Measurements from ENCODE around the gene KNCN. TPM values are rescaled to one million over a fixed set of nuclear protein-coding genes. Genes with fewer than 3 reads are reported as not detected.

Gene KNCN
- total RNA-seq, 1 experiment from 2014 or later, result 0.12 TPM

DNA sequence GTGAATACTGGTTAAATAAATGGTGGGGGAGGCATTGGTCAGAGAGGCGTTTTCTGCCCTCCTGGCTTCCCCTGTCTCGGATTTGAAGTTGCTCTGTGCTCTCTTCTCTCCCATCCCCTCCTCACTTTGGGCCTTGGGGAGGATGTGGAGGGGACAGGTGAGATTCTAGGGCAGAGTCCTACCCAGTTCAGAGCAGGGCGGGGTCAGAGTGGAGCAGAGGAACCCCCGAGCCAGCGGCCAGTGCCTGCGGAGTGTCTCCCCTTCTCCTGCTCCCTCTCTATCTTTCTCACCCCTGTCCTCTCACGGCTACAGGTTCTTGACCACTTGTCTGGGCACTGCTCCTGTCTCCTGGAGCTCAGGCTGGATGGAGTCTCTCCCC is 8.1 kb downstream of the KNCN start:
- peaks cover 19% of the 10 kb centered on the region for H3K27me3 ChIP-seq
- DNase-seq, result no peak
- no peaks in the 10 kb centered on the region for H3K9me3 ChIP-seq (replicated peaks)
- no peaks in the 10 kb centered on the region for H3K4me1 ChIP-seq
- no peaks in the 10 kb centered on the region for H3K36me3 ChIP-seq
- no peak overlapping the region for H3K27ac ChIP-seq
- no peak overlapping the region for H3K4me3 ChIP-seq

DNA sequence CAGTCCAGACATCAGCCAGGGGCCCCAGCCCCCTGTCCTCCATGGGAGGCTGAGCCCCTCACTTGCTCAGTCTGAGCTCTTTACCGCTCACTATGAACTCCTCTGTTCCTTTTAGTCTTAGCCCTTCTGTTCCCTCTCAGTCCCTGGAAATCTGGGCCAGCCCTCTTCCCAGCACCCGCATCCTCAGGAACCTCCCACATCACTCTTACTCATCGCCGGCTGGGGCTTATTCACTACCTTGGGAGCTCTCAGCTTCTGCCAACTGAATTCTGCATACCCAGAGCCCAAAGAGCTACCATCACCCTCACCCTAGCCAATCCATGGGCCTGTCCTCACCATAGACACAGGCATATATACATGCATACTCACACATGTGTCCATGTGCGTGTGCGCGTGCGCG is 11.5 kb downstream of the KNCN start:
- DNase-seq, result no peak
- no peaks in the 10 kb centered on the region for H3K36me3 ChIP-seq
- peaks cover 8% of the 10 kb centered on the region; the same call in 1 of the 2 replicates for H3K9me3 ChIP-seq (replicated peaks)
- H3K27me3 ChIP-seq, result peaks cover 11% of the 10 kb centered on the region
- H3K4me3 ChIP-seq, result no peak overlapping the region
- no peaks in the 10 kb centered on the region for H3K4me1 ChIP-seq
- H3K27ac ChIP-seq, result no peak overlapping the region

GRCh38 chr1:46538147-46538546 is 13.3 kb downstream of the KNCN start:
- Histone ChIP-seq H3K36me3 (no peaks in the 10 kb centered on the region), H3K9me3 (replicated peaks) (peaks cover 8% of the 10 kb centered on the region; the same call in 1 of the 2 replicates), H3K27me3 (0 out of 2 replicates have a peak, but pooled peaks cover 9% of the 10 kb centered on the region), H3K4me1 (no peaks in the 10 kb centered on the region), H3K27ac (no peak overlapping the region), H3K4me3 (no peak overlapping the region)
- DNase-seq, result no peak

GRCh38 chr1:46537651-46538050 is 13.8 kb downstream of the KNCN start:
- DNase-seq, result no peak
- Histone ChIP-seq H3K4me1 (no peaks in the 10 kb centered on the region), H3K27ac (no peak overlapping the region), H3K9me3 (replicated peaks) (peaks cover 8% of the 10 kb centered on the region; the same call in 1 of the 2 replicates), H3K27me3 (peaks cover 9% of the 10 kb centered on the region; the same call in 1 of the 2 replicates), H3K4me3 (no peak overlapping the region), H3K36me3 (no peaks in the 10 kb centered on the region)

DNA sequence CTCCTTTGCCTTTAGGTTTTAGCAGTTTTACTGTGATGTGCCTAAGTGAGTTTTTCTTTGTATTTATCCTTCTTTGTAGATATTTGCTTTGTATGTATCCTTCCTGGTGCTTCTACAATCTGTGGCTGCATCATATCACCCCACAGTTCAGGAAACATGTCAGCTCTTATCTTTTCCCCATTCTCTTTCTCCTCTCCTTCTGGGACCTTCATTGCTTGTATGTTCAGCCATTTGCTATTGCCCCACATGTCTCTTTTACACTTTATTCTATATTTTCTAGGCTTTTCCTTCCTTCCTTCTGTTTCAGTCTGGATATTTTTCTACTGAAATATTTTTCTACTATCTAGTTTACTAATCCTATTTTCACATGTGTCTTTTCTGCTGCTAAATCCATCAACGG is 14.9 kb downstream of the KNCN start:
- no peak for DNase-seq
- Histone ChIP-seq H3K4me1 (no peaks in the 10 kb centered on the region), H3K36me3 (no peaks in the 10 kb centered on the region), H3K27me3 (peaks cover 5% of the 10 kb centered on the region; the same call in 1 of the 2 replicates), H3K4me3 (no peak overlapping the region), H3K27ac (no peak overlapping the region), H3K9me3 (replicated peaks) (peaks cover 8% of the 10 kb centered on the region; the same call in 1 of the 2 replicates)

GRCh38 chr1:46535063-46535462 is 16.4 kb downstream of the KNCN start:
- no peaks in the 10 kb centered on the region for H3K36me3 ChIP-seq
- H3K4me1 ChIP-seq, result no peaks in the 10 kb centered on the region
- peaks cover 15% of the 10 kb centered on the region for H3K27me3 ChIP-seq
- no peak overlapping the region for H3K4me3 ChIP-seq
- H3K27ac ChIP-seq, result no peak overlapping the region
- peaks cover 8% of the 10 kb centered on the region; the same call in 1 of the 2 replicates for H3K9me3 ChIP-seq (replicated peaks)
- DNase-seq, result peak; percentile 32 to 46

- H3K9me3 ChIP-seq (replicated peaks), result peaks cover 8% of the 10 kb centered on the region; the same call in 1 of the 2 replicates
- no peaks in the 10 kb centered on the region for H3K36me3 ChIP-seq
- peaks cover 27% of the 10 kb centered on the region for H3K27me3 ChIP-seq
- H3K27ac ChIP-seq, result no peak overlapping the region
- H3K4me1 ChIP-seq, result no peaks in the 10 kb centered on the region
- no peak for DNase-seq
- no peak overlapping the region for H3K4me3 ChIP-seq
These were observed 18.1 kb downstream of the KNCN start for GRCh38 chr1:46533179-46533864.

DNA sequence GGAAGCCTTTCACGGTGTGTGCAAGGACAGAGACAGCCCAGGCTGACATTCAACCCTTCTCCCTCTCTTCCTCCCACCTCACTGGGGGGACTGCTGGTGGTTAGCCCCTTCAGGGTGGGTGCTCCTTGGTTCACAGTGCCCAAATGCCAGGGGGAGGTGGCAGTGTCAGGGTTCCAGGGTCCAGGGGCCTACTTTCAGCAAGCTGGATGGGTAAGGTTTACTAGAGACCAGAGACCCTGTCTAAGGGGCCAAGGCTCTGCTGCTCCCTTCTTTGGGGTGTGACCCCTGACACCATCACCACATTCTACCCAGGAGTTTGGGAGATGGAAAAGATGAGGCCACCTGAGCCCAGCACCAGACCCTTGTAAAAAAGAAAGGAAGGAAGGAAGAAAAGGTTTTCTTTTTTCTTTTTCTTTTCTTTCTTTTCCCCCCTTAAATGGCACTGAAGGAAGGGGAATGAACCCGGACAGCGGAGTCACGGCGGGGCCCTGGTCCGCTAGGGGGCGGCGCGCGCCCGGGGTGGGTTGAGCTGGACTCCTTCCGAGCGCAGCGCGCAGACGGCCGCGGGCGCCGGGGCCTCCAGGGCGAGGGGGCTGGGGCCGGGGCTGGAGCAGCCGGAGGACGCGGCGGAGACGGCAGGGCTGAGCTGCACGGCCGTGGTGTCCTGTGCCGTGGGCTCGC is 18.8 kb downstream of the KNCN start:
- no peaks in the 10 kb centered on the region for H3K36me3 ChIP-seq
- DNase-seq, result peak in 1 of 2 experiments; percentile 39
- H3K27me3 ChIP-seq, result peaks cover 29% of the 10 kb centered on the region
- no peak overlapping the region for H3K4me3 ChIP-seq
- peaks cover 8% of the 10 kb centered on the region; the same call in 1 of the 2 replicates for H3K9me3 ChIP-seq (replicated peaks)
- H3K4me1 ChIP-seq, result no peaks in the 10 kb centered on the region
- H3K27ac ChIP-seq, result no peak overlapping the region

DNA sequence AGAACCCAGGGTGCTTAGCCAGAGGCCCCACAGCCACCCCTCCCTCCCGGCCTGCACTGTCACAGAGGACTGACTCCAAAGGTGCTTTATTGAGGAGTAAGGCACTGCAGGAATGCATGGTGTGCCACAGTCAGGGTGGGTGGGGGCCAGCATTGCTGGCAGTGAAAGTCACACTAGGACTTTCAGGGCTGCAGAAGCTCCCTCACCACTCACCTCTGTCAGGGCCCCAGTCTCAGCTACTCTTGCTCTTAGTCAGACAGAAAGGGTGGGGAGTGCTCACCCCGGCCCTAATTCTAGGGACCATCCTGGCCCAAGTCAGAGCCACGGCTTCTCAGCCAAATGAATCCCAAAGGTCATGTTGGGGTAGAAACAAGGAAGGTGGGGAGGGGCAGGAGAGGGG is 19.4 kb downstream of the KNCN start:
- Histone ChIP-seq H3K36me3 (no peaks in the 10 kb centered on the region), H3K27ac (no peak overlapping the region), H3K27me3 (peaks cover 32% of the 10 kb centered on the region), H3K4me3 (no peak overlapping the region), H3K4me1 (no peaks in the 10 kb centered on the region; the same call in 1 of the 2 replicates), H3K9me3 (replicated peaks) (peaks cover 7% of the 10 kb centered on the region; the same call in 1 of the 2 replicates)
- DNase-seq, result no peak

- Histone ChIP-seq H3K36me3 (no peaks in the 10 kb centered on the region), H3K4me1 (peaks cover 6% of the 10 kb centered on the region), H3K27me3 (peaks cover 41% of the 10 kb centered on the region), H3K27ac (no peak overlapping the region), H3K4me3 (no peak overlapping the region), H3K9me3 (replicated peaks) (no peaks in the 10 kb centered on the region)
- DNase-seq, result no peak
These were observed 20.5 kb downstream of the KNCN start for GRCh38 chr1:46530791-46531409.

GRCh38 chr1:46530311-46530710 is 21.1 kb downstream of the KNCN start:
- Histone ChIP-seq H3K27ac (no peak overlapping the region), H3K27me3 (peaks cover 47% of the 10 kb centered on the region), H3K9me3 (replicated peaks) (no peaks in the 10 kb centered on the region), H3K36me3 (no peaks in the 10 kb centered on the region), H3K4me1 (peaks cover 12% of the 10 kb centered on the region), H3K4me3 (no peak overlapping the region)
- no peak for DNase-seq

GRCh38 chr1:46529031-46529630 is 22.3 kb downstream of the KNCN start:
- Histone ChIP-seq H3K4me1 (peaks cover 22% of the 10 kb centered on the region), H3K9me3 (replicated peaks) (no peaks in the 10 kb centered on the region), H3K27me3 (peaks cover 51% of the 10 kb centered on the region), H3K27ac (no peak overlapping the region), H3K36me3 (no peaks in the 10 kb centered on the region), H3K4me3 (no peak overlapping the region)
- no peak for DNase-seq

- Histone ChIP-seq H3K4me1 (peaks cover 22% of the 10 kb centered on the region), H3K4me3 (no peak overlapping the region), H3K36me3 (no peaks in the 10 kb centered on the region), H3K27me3 (peaks cover 51% of the 10 kb centered on the region), H3K27ac (no peak overlapping the region), H3K9me3 (replicated peaks) (no peaks in the 10 kb centered on the region)
- DNase-seq, result peak in 1 of 2 experiments; percentile 42
These were observed 23.0 kb downstream of the KNCN start for GRCh38 chr1:46528297-46528955.

GRCh38 chr1:46527474-46528296 is 23.8 kb downstream of the KNCN start:
- no peaks in the 10 kb centered on the region for H3K9me3 ChIP-seq (replicated peaks)
- no peak overlapping the region for H3K27ac ChIP-seq
- DNase-seq, result peak; percentile 79 to 89
- peaks cover 24% of the 10 kb centered on the region for H3K4me1 ChIP-seq
- no peaks in the 10 kb centered on the region for H3K36me3 ChIP-seq
- peaks cover 57% of the 10 kb centered on the region for H3K27me3 ChIP-seq
- H3K4me3 ChIP-seq, result no peak overlapping the region
